ENCODE measurements around the gene AP1B1. TPM values are rescaled to one million over a fixed set of nuclear protein-coding genes. Genes with fewer than 3 reads are reported as not detected.
"Not testable (repeated sequence)": the region's sequence is repeated elsewhere in the genome, so short reads cannot be mapped to it uniquely, and the experiment has no call there.

Gene AP1B1
- polyA plus RNA-seq, 3 donors, result 40.9 to 47.3 (median 43.3) TPM

DNA sequence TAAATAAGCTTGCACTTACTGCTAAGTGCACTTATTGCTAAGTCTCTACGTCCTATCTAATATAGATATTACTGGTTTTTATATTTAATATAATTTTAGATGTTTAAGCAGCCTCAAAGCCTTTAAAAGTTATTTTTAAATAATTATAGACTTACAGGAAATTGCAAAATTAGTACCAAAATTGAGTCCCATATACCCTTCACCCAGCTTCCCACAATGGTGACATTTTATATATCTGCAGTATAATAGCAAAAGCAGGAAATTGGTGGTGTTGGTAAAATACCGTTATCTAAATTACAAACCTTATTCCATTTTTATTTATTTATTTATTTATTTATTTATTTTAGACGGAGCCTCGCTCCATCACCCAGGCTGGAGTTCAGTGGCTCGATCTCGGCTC, 1.9 kb upstream of the AP1B1 start:
- DNase-seq (ENCODE audit: low read depth in 3 of 3, low spot score in 2 of 3), result no peak

DNA sequence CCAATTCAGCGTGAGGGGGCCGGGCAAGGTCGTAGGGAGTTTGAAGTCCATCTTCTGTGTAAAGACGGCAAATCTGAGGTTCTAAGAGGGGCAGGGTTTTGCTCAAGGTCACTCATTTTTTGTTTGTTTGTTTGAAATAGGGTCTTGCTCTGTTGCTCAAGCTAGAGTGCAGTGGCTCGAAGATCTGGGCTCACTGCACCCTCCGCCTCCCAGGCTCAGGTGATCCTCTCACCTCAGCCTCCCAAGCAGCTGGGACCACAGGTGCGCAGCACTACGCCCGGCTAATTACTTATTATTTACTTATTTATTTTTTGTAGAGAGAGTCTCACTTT, 355 bp upstream of the AP1B1 start:
- no peak for DNase-seq (ENCODE audit: low read depth in 3 of 3, low spot score in 2 of 3)

GRCh38 chr22:29386708-29387107, 1.7 kb downstream of the AP1B1 start:
- no peak for DNase-seq (ENCODE audit: low read depth in 3 of 3, low spot score in 2 of 3)

DNA sequence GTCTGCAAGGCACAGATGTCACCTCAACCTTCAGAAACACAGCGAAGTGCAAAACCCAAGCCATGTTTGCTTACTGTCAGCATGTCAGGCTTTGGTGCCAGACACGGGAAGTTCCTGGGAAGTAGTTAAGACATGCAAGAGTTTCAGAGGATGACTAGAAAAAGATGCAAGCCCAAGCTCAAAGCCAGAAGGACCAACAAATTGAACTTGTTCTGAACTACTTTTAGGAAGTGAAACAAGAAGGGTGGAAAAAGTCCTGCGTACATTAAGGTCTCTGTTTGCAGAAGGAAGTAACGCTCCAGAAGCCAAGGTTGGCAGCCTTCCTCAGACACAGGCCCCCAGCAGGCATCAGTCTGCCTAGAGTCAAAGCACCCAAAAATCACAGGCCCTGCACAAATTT, 2.6 kb downstream of the AP1B1 start:
- no peak for DNase-seq (ENCODE audit: low read depth in 3 of 3, low spot score in 2 of 3)

- no peak for DNase-seq (ENCODE audit: low read depth in 3 of 3, low spot score in 2 of 3)
These were observed 3.1 kb downstream of the AP1B1 start for GRCh38 chr22:29385151-29385704.

GRCh38 chr22:29383740-29384139, 4.6 kb downstream of the AP1B1 start:
- DNase-seq (ENCODE audit: low read depth in 3 of 3, low spot score in 2 of 3), result no peak

GRCh38 chr22:29382580-29383302, 5.6 kb downstream of the AP1B1 start:
- no peak for DNase-seq (ENCODE audit: low read depth in 3 of 3, low spot score in 2 of 3)

DNA sequence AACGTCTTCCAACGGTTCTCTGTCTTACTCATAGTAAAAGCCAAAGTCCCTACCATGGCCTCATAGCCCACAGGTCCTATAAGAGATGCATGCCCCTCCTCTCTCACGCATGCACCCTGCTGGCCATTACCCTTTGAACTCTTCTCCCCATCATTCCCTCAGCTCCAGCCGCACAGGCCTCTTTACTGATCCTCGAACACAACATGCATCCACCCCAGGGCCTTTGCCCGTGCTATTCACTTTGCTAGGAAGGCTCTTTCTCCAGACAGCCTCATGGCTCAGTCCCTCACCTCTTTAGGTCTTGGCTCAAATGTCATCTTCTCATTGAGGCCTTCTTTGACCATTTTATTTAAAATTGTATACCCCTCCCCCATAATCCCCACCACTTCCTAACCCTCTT, 7.5 kb downstream of the AP1B1 start:
- DNase-seq (ENCODE audit: low read depth in 3 of 3, low spot score in 2 of 3), result no peak

GRCh38 chr22:29380032-29380781, 8.2 kb downstream of the AP1B1 start:
- no peak for DNase-seq (ENCODE audit: low read depth in 3 of 3, low spot score in 2 of 3)

GRCh38 chr22:29379258-29379657, 9.1 kb downstream of the AP1B1 start:
- no peak for DNase-seq (ENCODE audit: low read depth in 3 of 3, low spot score in 2 of 3)

DNA sequence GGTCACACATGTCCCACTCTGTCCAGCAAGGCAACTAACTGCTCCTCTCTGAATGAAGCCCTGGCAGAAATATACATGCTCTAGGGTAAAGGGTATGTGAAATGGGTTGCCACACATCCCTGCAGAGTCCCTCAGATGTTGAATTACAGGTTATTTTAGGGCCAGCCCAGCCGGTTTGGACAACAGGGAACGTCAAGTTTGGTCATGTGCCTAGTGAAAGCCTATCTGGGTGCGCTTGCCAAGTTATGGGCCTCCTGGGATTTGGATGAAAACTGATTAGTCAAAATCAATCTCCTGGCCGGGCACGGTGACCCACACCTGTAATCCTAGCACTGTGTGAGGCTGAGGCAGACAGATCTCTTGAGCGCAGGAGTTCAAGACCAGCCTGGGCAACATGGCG, 10.4 kb downstream of the AP1B1 start:
- no peak for DNase-seq (ENCODE audit: low read depth in 3 of 3, low spot score in 2 of 3)

- DNase-seq (ENCODE audit: low read depth in 3 of 3, low spot score in 2 of 3), result not testable (repeated sequence)
These were observed 11.7 kb downstream of the AP1B1 start for GRCh38 chr22:29376705-29377104.

DNA sequence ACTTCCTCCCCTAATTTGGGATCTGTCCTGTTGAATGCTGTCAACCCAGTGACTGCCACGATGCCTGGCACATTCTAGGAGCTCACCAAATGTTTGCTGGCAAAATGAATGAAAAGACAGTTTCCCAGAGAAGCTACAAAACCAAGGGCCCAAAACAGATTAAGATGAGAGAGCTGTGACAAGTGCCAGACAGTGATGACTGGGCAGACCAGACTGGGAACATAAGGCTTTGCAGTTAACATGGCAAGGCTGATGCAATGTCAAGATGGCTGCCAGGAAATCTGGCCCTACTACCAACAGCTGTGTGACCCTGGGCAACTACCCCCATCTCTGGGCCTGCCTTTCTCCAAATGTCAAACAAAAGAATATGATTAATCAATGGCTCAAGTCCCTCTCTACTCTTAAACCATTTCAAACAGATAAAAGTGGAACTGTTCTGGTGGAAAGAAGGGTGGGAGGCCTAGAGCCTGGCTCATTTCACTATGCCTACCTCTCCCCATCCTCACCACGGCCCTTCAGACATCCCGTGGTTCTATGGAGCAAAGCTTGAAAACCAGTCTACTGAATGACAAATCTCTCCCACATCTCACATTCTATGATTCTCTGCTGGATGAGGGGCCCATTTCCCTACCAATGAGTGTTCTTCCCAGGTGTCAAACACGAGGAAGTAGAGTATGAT, 12.8 kb downstream of the AP1B1 start:
- no peak for DNase-seq (ENCODE audit: low read depth in 3 of 3, low spot score in 2 of 3)

GRCh38 chr22:29374806-29375205, 13.6 kb downstream of the AP1B1 start:
- DNase-seq (ENCODE audit: low read depth in 3 of 3, low spot score in 2 of 3), result not testable (repeated sequence)

DNA sequence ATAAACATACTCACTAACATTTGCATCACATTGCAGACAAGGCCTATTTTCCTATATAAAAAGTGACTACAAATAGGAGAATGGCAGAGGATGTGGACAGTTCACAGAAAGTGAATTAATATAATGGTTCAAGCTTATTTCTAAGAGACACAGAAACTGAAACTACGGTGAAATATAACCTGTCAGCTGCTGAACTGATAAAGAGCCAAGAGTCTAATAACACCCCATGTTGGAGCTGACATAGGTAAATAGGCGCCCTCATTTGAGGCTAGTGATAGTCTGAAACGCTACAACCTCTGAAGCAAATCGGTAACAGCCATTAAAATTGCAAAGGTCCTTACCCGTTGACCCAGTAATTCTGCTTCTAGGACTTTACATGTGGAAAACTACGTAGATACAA, 14.0 kb downstream of the AP1B1 start:
- no peak for DNase-seq (ENCODE audit: low read depth in 3 of 3, low spot score in 2 of 3)

DNA sequence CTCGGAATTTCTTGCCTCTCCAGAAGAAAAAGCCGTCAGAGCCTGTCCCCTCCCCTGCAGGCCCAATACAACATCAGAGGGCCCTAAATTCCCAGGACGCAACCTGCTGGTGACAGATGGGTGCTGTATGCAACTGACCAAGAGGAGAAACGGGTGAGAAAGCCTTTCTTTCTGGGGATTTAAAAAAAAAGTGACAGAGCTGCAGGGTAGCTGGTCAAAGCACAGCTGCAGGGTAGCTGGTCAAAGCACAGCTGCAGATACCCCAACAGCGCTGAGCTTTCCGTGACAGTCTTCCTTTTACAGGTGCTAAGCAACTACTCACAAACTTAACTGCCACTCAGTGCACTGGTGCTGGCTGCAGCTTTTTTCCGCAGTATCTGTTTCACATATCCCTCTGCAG, 17.8 kb downstream of the AP1B1 start:
- DNase-seq (ENCODE audit: low read depth in 3 of 3, low spot score in 2 of 3), result no peak

- no peak for DNase-seq (ENCODE audit: low read depth in 3 of 3, low spot score in 2 of 3)
These were observed 18.9 kb downstream of the AP1B1 start for GRCh38 chr22:29369460-29369859.

- DNase-seq (ENCODE audit: low read depth in 3 of 3, low spot score in 2 of 3), result no peak
These were observed 28.9 kb downstream of the AP1B1 start for GRCh38 chr22:29359469-29359868.

- not testable (repeated sequence) for DNase-seq (ENCODE audit: low read depth in 3 of 3, low spot score in 2 of 3)
These were observed 31.0 kb downstream of the AP1B1 start for GRCh38 chr22:29357193-29357890.

DNA sequence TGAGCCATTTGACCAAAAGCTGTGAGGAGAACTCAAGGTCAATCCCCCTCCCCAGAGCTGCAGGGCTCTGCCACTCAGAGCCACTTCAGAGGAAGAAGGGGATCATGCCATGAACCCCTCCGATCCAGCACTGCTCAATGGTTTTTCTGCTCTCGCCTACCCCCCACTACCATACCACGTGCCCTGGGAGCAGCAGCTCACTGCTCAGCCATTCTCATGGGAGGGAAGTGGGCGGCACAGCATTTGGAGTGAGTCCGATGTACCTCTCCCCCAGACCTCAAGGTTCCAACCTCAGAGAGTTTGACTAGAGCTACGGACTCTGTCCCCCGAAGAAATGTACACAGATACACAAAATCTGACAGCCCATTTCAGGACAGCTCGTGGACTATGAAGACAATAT, 34.5 kb downstream of the AP1B1 start:
- DNase-seq (ENCODE audit: low read depth in 3 of 3, low spot score in 2 of 3), result no peak

DNA sequence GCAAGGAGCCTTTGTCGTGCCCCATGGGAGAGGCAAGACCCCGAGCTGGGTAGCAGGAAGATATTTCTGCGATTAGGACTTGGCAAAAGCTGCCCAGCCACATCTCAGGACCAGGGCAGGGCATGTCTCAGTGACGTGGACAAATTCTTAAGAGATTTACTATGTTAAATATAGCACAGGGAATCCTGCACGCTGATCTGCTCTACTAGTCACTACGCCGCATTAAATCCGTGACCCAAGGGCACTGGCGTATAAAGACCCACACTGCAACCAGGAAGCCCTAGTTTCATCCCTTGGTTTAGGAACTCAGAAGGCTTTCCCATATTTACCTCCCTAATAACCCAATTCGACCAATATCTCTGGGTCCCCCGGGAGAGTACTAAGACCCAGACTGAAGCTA, 35.1 kb downstream of the AP1B1 start:
- DNase-seq (ENCODE audit: low read depth in 3 of 3, low spot score in 2 of 3), result no peak

Measured in right renal cortex interstitium (tissue), 3 donors.